HEK293T (cell line): ENCODE data around the gene TMTC2.

ENCODE experiments used
- CTCF ChIA-PET: fragments of 350-600 bp; formaldehyde crosslinking; extraction: SDS; loops from one replicate; lab custom pipeline; 2021; ENCODE audit warnings: antibody characterized with exemption, inconsistent platforms; lab: Yijun Ruan, JAX
- POLR2A ChIA-PET: fragments of 350-600 bp; formaldehyde crosslinking; extraction: SDS; loops from one replicate; lab custom pipeline; 2020; ENCODE audit warnings: antibody characterized with exemption, inconsistent platforms; lab: Yijun Ruan, JAX
- DNase-seq: peaks from one replicate; pipeline ENCODE4 v3.0.0; 2012; ENCODE audit warnings: mixed read lengths; ENCODE audit errors: extremely low spot score
- ARNT ChIP-seq: fragments of 450-650 bp; IDR thresholded peaks from 2 replicates; pipeline ENCODE4 v1.6.1; 2017; ENCODE audit warnings: mild to moderate bottlenecking
- BHLHE40 ChIP-seq: fragments of 450-650 bp; IDR thresholded peaks from 2 replicates; pipeline ENCODE4 v1.6.1; 2016; ENCODE audit warnings: mild to moderate bottlenecking, moderate library complexity, borderline replicate concordance
- CTBP1 ChIP-seq: fragments of 450-650 bp; IDR thresholded peaks from 2 replicates; pipeline ENCODE4 v1.6.1; 2016; ENCODE audit warnings: borderline replicate concordance
- ELF4 ChIP-seq: fragments of 450-650 bp; IDR thresholded peaks from 2 replicates; pipeline ENCODE4 v1.6.1; 2017; ENCODE audit warnings: antibody characterized with exemption
- FOXA1 ChIP-seq: fragments of 450-650 bp; IDR thresholded peaks from 2 replicates; pipeline ENCODE4 v1.6.1; 2016; ENCODE audit warnings: mild to moderate bottlenecking
- FOXK2 ChIP-seq: fragments of 450-650 bp; IDR thresholded peaks from 2 replicates; pipeline ENCODE4 v1.6.1; 2016; ENCODE audit warnings: mild to moderate bottlenecking
- FOXM1 ChIP-seq: fragments of 450-650 bp; IDR thresholded peaks from 2 replicates; pipeline ENCODE4 v1.6.1; 2017; ENCODE audit warnings: mild to moderate bottlenecking, borderline replicate concordance
- HDGF ChIP-seq: fragments of 450-650 bp; IDR thresholded peaks from 2 replicates; pipeline ENCODE4 v1.6.1; 2017; ENCODE audit warnings: antibody characterized with exemption, borderline replicate concordance
- L3MBTL2 ChIP-seq: fragments of 450-650 bp; conservative IDR thresholded peaks from 2 replicates; pipeline ENCODE4 v1.6.1; 2016; ENCODE audit warnings: mild to moderate bottlenecking
- LEF1 ChIP-seq: fragments of 450-650 bp; IDR thresholded peaks from 2 replicates; pipeline ENCODE4 v1.6.1; 2017; ENCODE audit warnings: mild to moderate bottlenecking, borderline replicate concordance
- NFRKB ChIP-seq: fragments of 450-650 bp; IDR thresholded peaks from 2 replicates; pipeline ENCODE4 v1.6.1; 2016; ENCODE audit warnings: mild to moderate bottlenecking, moderate library complexity
- PKNOX1 ChIP-seq: fragments of 450-650 bp; IDR thresholded peaks from 2 replicates; pipeline ENCODE4 v1.6.1; 2016
- SP1 ChIP-seq: fragments of 450-650 bp; IDR thresholded peaks from 2 replicates; pipeline ENCODE4 v1.6.1; 2017
- SUZ12 ChIP-seq: fragments of 450-650 bp; IDR thresholded peaks from 2 replicates; pipeline ENCODE4 v1.6.1; 2016; ENCODE audit warnings: mild to moderate bottlenecking
- TARDBP ChIP-seq: fragments of 450-650 bp; IDR thresholded peaks from 2 replicates; pipeline ENCODE4 v1.6.1; 2016
- ZNF384 ChIP-seq: fragments of 450-650 bp; IDR thresholded peaks from 2 replicates; pipeline ENCODE4 v1.6.1; 2016

TMTC2 gene

GRCh38 chr12:82723891-82724290, 37.2 kb downstream of the TMTC2 start:
- no peak for DNase-seq
- ChIA-PET POLR2A (no interaction called here), CTCF (no interaction called here)
- no peak for TF ChIP-seq PKNOX1
- TF ChIP-seq FOXM1: no peak
- TF ChIP-seq SUZ12: no peak
- no peak for TF ChIP-seq L3MBTL2
- no peak for TF ChIP-seq TARDBP
- no peak for TF ChIP-seq SP1
- no peak for TF ChIP-seq FOXA1

GRCh38 chr12:82725741-82726140, 39.0 kb downstream of the TMTC2 start:
- POLR2A ChIA-PET: no interaction called here
- DNase-seq: no peak
- CTCF ChIA-PET: no interaction called here
- no peak for TF ChIP-seq ZNF384
- no peak for TF ChIP-seq PKNOX1
- no peak for TF ChIP-seq CTBP1
- no peak for TF ChIP-seq SUZ12
- no peak for TF ChIP-seq ELF4
- no peak for TF ChIP-seq SP1
- TF ChIP-seq LEF1: no peak
- no peak for TF ChIP-seq ARNT
- no peak for TF ChIP-seq HDGF
- no peak for TF ChIP-seq FOXM1
- no peak for TF ChIP-seq FOXK2
- TF ChIP-seq BHLHE40: no peak
- no peak for TF ChIP-seq L3MBTL2
- TF ChIP-seq TARDBP: no peak
- TF ChIP-seq FOXA1: no peak
- TF ChIP-seq NFRKB: no peak

GRCh38 chr12:82727886-82728285, 41.2 kb downstream of the TMTC2 start:
- ChIA-PET POLR2A (no interaction called here), CTCF (interaction anchor here (0.7 kb wide), 1 partner anchor 13 kb away, joined by 3 read pairs; no protein-coding TSS in a partner anchor)
- DNase-seq: no peak
- no peak for TF ChIP-seq L3MBTL2
- TF ChIP-seq NFRKB: no peak
- no peak for TF ChIP-seq SP1
- no peak for TF ChIP-seq HDGF
- no peak for TF ChIP-seq PKNOX1
- TF ChIP-seq ELF4: no peak
- TF ChIP-seq FOXK2: no peak
- TF ChIP-seq BHLHE40: no peak
- no peak for TF ChIP-seq FOXM1
- TF ChIP-seq LEF1: no peak
- TF ChIP-seq TARDBP: no peak
- no peak for TF ChIP-seq CTBP1
- no peak for TF ChIP-seq ZNF384
- TF ChIP-seq ARNT: no peak
- TF ChIP-seq SUZ12: no peak
- TF ChIP-seq FOXA1: no peak

GRCh38 chr12:82728710-82729109, 42.0 kb downstream of the TMTC2 start:
- CTCF ChIA-PET: no interaction called here
- TF ChIP-seq PKNOX1 (no peak), LEF1 (no peak), BHLHE40 (no peak), FOXM1 (no peak), ARNT (no peak), CTBP1 (no peak), ELF4 (no peak), FOXK2 (no peak), HDGF (no peak), SUZ12 (no peak), NFRKB (no peak), SP1 (no peak), L3MBTL2 (no peak), TARDBP (no peak), ZNF384 (no peak)
- DNase-seq: no peak
- POLR2A ChIA-PET: no interaction called here

- DNase-seq: no peak
- ChIA-PET CTCF (no interaction called here), POLR2A (no interaction called here)
- TF ChIP-seq SUZ12 (no peak), L3MBTL2 (no peak), HDGF (no peak), SP1 (no peak), TARDBP (no peak), BHLHE40 (no peak), LEF1 (no peak), NFRKB (no peak), PKNOX1 (no peak), ZNF384 (no peak), CTBP1 (no peak)
Observed at GRCh38 chr12:82730953-82731459, 44.3 kb downstream of the TMTC2 start.
